HG02642 (cell line): ENCODE measurements around the gene CALCOCO2.

Source experiments
- ATAC-seq: cut with Tn5 transposase; IDR thresholded peaks from one replicate; pipeline ENCODE4 v1.9.1; 2021; ENCODE audit warnings: mild to moderate bottlenecking; ENCODE audit not compliant: unreplicated experiment, poor library complexity

Gene CALCOCO2

GRCh38 chr17:48909783-48910182, 78.9 kb downstream of the CALCOCO2 start:
- ATAC-seq, result no peak

- no peak for ATAC-seq
Observed at GRCh38 chr17:48910370-48910769, 79.5 kb downstream of the CALCOCO2 start.

GRCh38 chr17:48912476-48912875, 81.6 kb downstream of the CALCOCO2 start:
- no peak for ATAC-seq
